SK-N-SH (cell line): ENCODE data around the gene NUP50. TPM values are rescaled to one million over a fixed set of nuclear protein-coding genes. Genes with fewer than 3 reads are reported as not detected.

Experiments
- CTCF ChIA-PET: fragments of 300-600, 350-600 bp; formaldehyde crosslinking; extraction: SDS; loops from one replicate; lab custom pipeline; 2021; lab: Yijun Ruan, JAX
- POLR2A ChIA-PET: fragments of 350-600 bp; sonication (Branson Sonifier 250); formaldehyde crosslinking; extraction: SDS; loops from one replicate; lab custom pipeline; 2020; ENCODE audit warnings: antibody characterized with exemption, inconsistent platforms; lab: Yijun Ruan, JAX
- DNase-seq: peaks from one replicate; pipeline ENCODE4 v3.0.0; 2012
- H2AFZ ChIP-seq: fragments of 200-600 bp; sonication (generic); 2 replicates; pipeline ENCODE4 v1.8.1; 2016; ENCODE audit warnings: antibody characterized with exemption, mild to moderate bottlenecking, low read depth
- H3F3A ChIP-seq: fragments of 200-600 bp; sonication (generic); replicated peaks from 2 replicates; pipeline ENCODE3; 2016; ENCODE audit warnings: antibody characterized with exemption, mild to moderate bottlenecking; ENCODE audit not compliant: insufficient read depth
- H3K27ac ChIP-seq, 2 experiments: fragments of 200-500 bp in 1 of 2; fragments of 200-600 bp in 1 of 2; sonication (Bioruptor generic) in 1 of 2; sonication (generic), shearing (Covaris generic) in 1 of 2; 2 replicates each; pipeline versions ENCODE4 v1.5.1 to v1.6.1; 2014 to 2016; ENCODE audit warnings: low read depth in 2 of 2, inconsistent platforms in 1 of 2, low read length in 1 of 2, mild to moderate bottlenecking in 1 of 2, mixed read lengths in 1 of 2
- H3K27me3 ChIP-seq: fragments of 200-600 bp; sonication (generic), shearing (Covaris generic); 2 replicates; pipeline ENCODE4 v1.6.1; 2016; ENCODE audit warnings: mixed run types; ENCODE audit not compliant: insufficient read depth
- H3K36me3 ChIP-seq, 2 experiments: fragments of 200-500 bp in 1 of 2; fragments of 200-600 bp in 1 of 2; sonication (Bioruptor generic) in 1 of 2; sonication (generic) in 1 of 2; replicated peaks in 1 of 2; 2 replicates each; pipeline versions ENCODE3 to v1.5.1; 2014 to 2016; ENCODE audit warnings: low read length in 1 of 2, mild to moderate bottlenecking in 1 of 2; ENCODE audit not compliant: insufficient read depth in 2 of 2, control insufficient read depth in 1 of 2
- H3K4me1 ChIP-seq, 2 experiments: fragments of 200-500 bp in 1 of 2; fragments of 200-600 bp in 1 of 2; sonication (Bioruptor generic) in 1 of 2; sonication (generic), shearing (Covaris generic) in 1 of 2; 2 replicates each; pipeline versions ENCODE4 v1.5.1 to v1.6.1; 2014 to 2016; ENCODE audit warnings: low read depth in 1 of 2, low read length in 1 of 2, mixed run types in 1 of 2; ENCODE audit not compliant: insufficient read depth in 2 of 2, control insufficient read depth in 1 of 2
- H3K4me2 ChIP-seq: fragments of 200-600 bp; sonication (generic), shearing (Covaris generic); 2 replicates; pipeline ENCODE4 v1.6.1; 2017; ENCODE audit warnings: mixed run types
- H3K4me3 ChIP-seq, 2 experiments: fragments of 200-500 bp in 1 of 2; fragments of 200-600 bp in 1 of 2; sonication (Bioruptor generic) in 1 of 2; sonication (generic), shearing (Covaris generic) in 1 of 2; 2 replicates each; pipeline versions ENCODE4 v1.5.1 to v1.8.1; 2014 to 2016; ENCODE audit warnings: low read depth in 2 of 2, inconsistent platforms in 1 of 2, low read length in 1 of 2, mild to moderate bottlenecking in 1 of 2, mixed read lengths in 1 of 2, moderate library complexity in 1 of 2
- H3K79me2 ChIP-seq: fragments of 200-600 bp; sonication (generic); 2 replicates; pipeline ENCODE4 v1.8.1; 2017; ENCODE audit warnings: mild to moderate bottlenecking; ENCODE audit not compliant: insufficient read depth
- H3K9ac ChIP-seq: fragments of 200-600 bp; sonication (generic); 2 replicates; pipeline ENCODE4 v1.6.1; 2017; ENCODE audit warnings: mixed run types
- H3K9me2 ChIP-seq: fragments of 200-600 bp; sonication (generic); 2 replicates; pipeline ENCODE4 v1.6.1; 2017; ENCODE audit warnings: mixed run types
- H3K9me3 ChIP-seq: fragments of 200-600 bp; sonication (generic); 2 replicates; pipeline ENCODE4 v1.6.1; 2017; ENCODE audit warnings: mixed run types, mild to moderate bottlenecking, moderate library complexity
- H4K20me1 ChIP-seq: fragments of 200-600 bp; sonication (generic); 2 replicates; pipeline ENCODE4 v1.6.1; 2017; ENCODE audit warnings: mild to moderate bottlenecking, mixed run types; ENCODE audit not compliant: insufficient read depth
- CTCF ChIP-seq: fragments of 200-600 bp; sonication (generic); IDR thresholded peaks from 2 replicates; pipeline ENCODE4 v1.6.1; 2017; ENCODE audit warnings: antibody characterized with exemption, mild to moderate bottlenecking, moderate library complexity
- FOSL2 ChIP-seq: IDR thresholded peaks from 2 replicates; pipeline ENCODE4 v1.4.0; 2012; ENCODE audit warnings: low read depth, mild to moderate bottlenecking, moderate library complexity, borderline replicate concordance
- FOXJ3 ChIP-seq: sonication (generic); formaldehyde crosslinking; IDR thresholded peaks from 2 replicates; pipeline ENCODE4 v1.5.1; 2020; ENCODE audit warnings: mild to moderate bottlenecking, missing genetic modification reagents
- FOXM1 ChIP-seq: IDR thresholded peaks from 2 replicates; pipeline ENCODE4 v1.4.0; 2012; ENCODE audit warnings: low read depth, mild to moderate bottlenecking
- GABPA ChIP-seq: IDR thresholded peaks from 2 replicates; pipeline ENCODE4 v1.4.0; 2012; ENCODE audit warnings: low read depth, mild to moderate bottlenecking
- IRF3 ChIP-seq: fragments of 150-350 bp; IDR thresholded peaks from 2 replicates; pipeline ENCODE4 v1.6.1; 2016; ENCODE audit warnings: mild to moderate bottlenecking, low read depth, low read length
- JUND ChIP-seq: IDR thresholded peaks from 2 replicates; pipeline ENCODE4 v1.4.0; 2012
- NFIC ChIP-seq: IDR thresholded peaks from 2 replicates; pipeline ENCODE4 v1.4.0; 2012; ENCODE audit warnings: borderline replicate concordance
- RAD21 ChIP-seq: IDR thresholded peaks from 2 replicates; pipeline ENCODE4 v1.6.1; 2012; ENCODE audit warnings: mild to moderate bottlenecking, low read length
- REST ChIP-seq: IDR thresholded peaks from 2 replicates; pipeline ENCODE4 v1.6.1; 2012; ENCODE audit warnings: mild to moderate bottlenecking, low read depth, low read length, moderate library complexity
- SIN3A ChIP-seq: IDR thresholded peaks from 2 replicates; pipeline ENCODE4 v1.6.1; 2012; ENCODE audit warnings: low read depth, mild to moderate bottlenecking, low read length, moderate library complexity, borderline replicate concordance
- SMC3 ChIP-seq: IDR thresholded peaks from 2 replicates; pipeline ENCODE4 v1.6.1; 2012; ENCODE audit warnings: low read depth, low read length, improper control_type of control experiment
- TAF1 ChIP-seq: IDR thresholded peaks from 2 replicates; pipeline ENCODE4 v1.6.1; 2012; ENCODE audit warnings: low read depth, mild to moderate bottlenecking, low read length, moderate library complexity, borderline replicate concordance
- TEAD4 ChIP-seq: IDR thresholded peaks from 2 replicates; pipeline ENCODE4 v1.4.0; 2012; ENCODE audit warnings: mild to moderate bottlenecking, borderline replicate concordance; ENCODE audit not compliant: insufficient read depth
- USF1 ChIP-seq: IDR thresholded peaks from 2 replicates; pipeline ENCODE4 v1.4.0; 2012; ENCODE audit warnings: low read depth, borderline replicate concordance
- YY1 ChIP-seq: IDR thresholded peaks from 2 replicates; pipeline ENCODE4 v1.4.0; 2012; ENCODE audit warnings: low read depth, mild to moderate bottlenecking
- ZBTB33 ChIP-seq: IDR thresholded peaks from 2 replicates; pipeline ENCODE4 v1.4.0; 2012; ENCODE audit warnings: low read depth, borderline replicate concordance
- WGBS: methylation state at CpG from one replicate; pipeline ENCODE4 v1.1.6; 2017; ENCODE audit warnings: low lambda C conversion rate; 5-methylcytosine and 5-hydroxymethylcytosine counted together
- polyA plus RNA-seq, 3 experiments: library from polyadenylated mRNA; depleted of rRNA; stranded (reverse); fragments of >200 nt; gene quantifications; 2 replicates each; pipeline ENCODE4 v1.2.3, GENCODE V29; 2012

The NUP50 gene
- polyA plus RNA-seq, 1 of the 3 experiments (the other 2 are of a cell fraction) = 4.7 TPM

GRCh38 chr22:45130891-45131290, 32.8 kb upstream of the NUP50 start (continued):
- no peak for TF ChIP-seq CTCF

- no peaks in the 10 kb centered on the region for H3K27me3 ChIP-seq
- H3K79me2 ChIP-seq = no peaks in the 10 kb centered on the region
- peaks cover 13 to 17% of the 10 kb centered on the region in 2 experiments for H3K36me3 ChIP-seq
- ChIA-PET CTCF (no interaction called here), POLR2A (no interaction called here)
- H3K9me2 ChIP-seq = no peaks in the 10 kb centered on the region
- H3K9me3 ChIP-seq = no peaks in the 10 kb centered on the region
- H3K9ac ChIP-seq = no peak overlapping the region
- H3K4me3 ChIP-seq = no peak overlapping the region
- no peak overlapping the region for H3K27ac ChIP-seq
- no peak for TF ChIP-seq FOXM1
- no peak for TF ChIP-seq FOSL2
- no peak for TF ChIP-seq GABPA
- no peak for TF ChIP-seq SMC3
- no peak for TF ChIP-seq JUND
- no peak for TF ChIP-seq YY1
- no peak for TF ChIP-seq TEAD4
- no peak for TF ChIP-seq FOXJ3 (CRISPR knock-in tag)
- no peak for TF ChIP-seq SIN3A
- no peak for TF ChIP-seq IRF3
- TF ChIP-seq USF1 = no peak
- no peak for TF ChIP-seq ZBTB33
- no peak for TF ChIP-seq REST
- no peak for TF ChIP-seq RAD21
- TF ChIP-seq NFIC = no peak
- TF ChIP-seq TAF1 = no peak
- TF ChIP-seq, all 33 proteins: peak for 0
- H2AFZ ChIP-seq = no peak overlapping the region
- no peak for DNase-seq
- no peaks in the 10 kb centered on the region for H4K20me1 ChIP-seq
- H3K4me2 ChIP-seq = no peak overlapping the region
- WGBS = 89% methylated on average over 3 of the region's 3 CpGs
- H3K4me1 ChIP-seq = no peaks in the 10 kb centered on the region; a peak in 1 of 4 replicates
- H3F3A ChIP-seq = peaks cover 3% of the 10 kb centered on the region
Observed at GRCh38 chr22:45131749-45132148, 32.0 kb upstream of the NUP50 start.
